Natural killer cell (primary cell): ENCODE data around the gene MRPS27. TPM values are rescaled to one million over a fixed set of nuclear protein-coding genes. Genes with fewer than 3 reads are reported as not detected.

Source experiments
- ATAC-seq, 3 donors: fragments of 150-1000 bp in 2 of 3; fragments of 200-7000 bp in 1 of 3; cut with Tn5 transposase; 1 replicate in 1 of 3; 2 replicates in 2 of 3; pipeline ENCODE4 v1.10.0; 2021; ENCODE audit warnings: mild to moderate bottlenecking in 2 of 3, moderate library complexity in 2 of 3
- DNase-seq, 2 donors: peaks; one replicate each; pipeline versions ENCODE4 v3.0.0 to v3.0.0-alpha.2; 2013 to 2021; ENCODE audit warnings: mixed read lengths in 1 of 2
- H3K27ac ChIP-seq: one replicate; pipeline ENCODE4 v1.5.1; 2013; ENCODE audit warnings: mild to moderate bottlenecking, low read length
- H3K27me3 ChIP-seq: one replicate; pipeline ENCODE4 v1.6.1; 2013; ENCODE audit warnings: low read length; ENCODE audit not compliant: control insufficient read depth, insufficient read depth
- H3K36me3 ChIP-seq: one replicate; pipeline ENCODE4 v1.6.1; 2013; ENCODE audit warnings: low read length; ENCODE audit not compliant: control insufficient read depth, insufficient read depth
- H3K4me1 ChIP-seq: one replicate; pipeline ENCODE4 v1.6.1; 2013; ENCODE audit warnings: low read length; ENCODE audit not compliant: control insufficient read depth, insufficient read depth
- H3K4me3 ChIP-seq: one replicate; pipeline ENCODE4 v1.5.1; 2013; ENCODE audit warnings: low read length
- H3K9me3 ChIP-seq: one replicate; pipeline ENCODE4 v1.6.1; 2013; ENCODE audit warnings: low read length; ENCODE audit not compliant: control insufficient read depth, insufficient read depth
- H3K27ac Mint-ChIP-seq, 2 donors: one replicate each; pipeline ENCODE4 v1.8.0; 2022; ENCODE audit warnings: mild to moderate bottlenecking in 2 of 2, mixed read lengths in 2 of 2, moderate library complexity in 1 of 2
- H3K27me3 Mint-ChIP-seq, 2 donors: one replicate each; pipeline ENCODE4 v1.8.0; 2022; ENCODE audit warnings: low read depth in 2 of 2, mixed read lengths in 2 of 2
- H3K36me3 Mint-ChIP-seq: one replicate; pipeline ENCODE4 v1.8.0; 2022; ENCODE audit warnings: mixed read lengths
- H3K4me1 Mint-ChIP-seq, 2 donors: one replicate each; pipeline ENCODE4 v1.8.0; 2022; ENCODE audit warnings: mixed read lengths in 2 of 2
- H3K4me3 Mint-ChIP-seq: one replicate; pipeline ENCODE4 v1.8.0; 2022; ENCODE audit warnings: mild to moderate bottlenecking, moderate library complexity, mixed read lengths
- H3K9me3 Mint-ChIP-seq, 2 donors: one replicate each; pipeline ENCODE4 v1.8.0; 2022; ENCODE audit warnings: mixed read lengths in 2 of 2
- WGBS: methylation state at CpG from one replicate; pipeline ENCODE4 v1.1.7; 2013; ENCODE audit warnings: missing lambda C conversion rate; ENCODE audit not compliant: insufficient coverage; 5-methylcytosine and 5-hydroxymethylcytosine counted together
- intact Hi-C: fragments of 100-400 bp; cut with micrococcal nuclease; formaldehyde crosslinking; loops from one replicate; pipeline ENCODE4 v1.14.2; 2022
- total RNA-seq, 4 donors: library from RNA; stranded (reverse); fragments of 120-200 nt in 1 of 4; gene quantifications; one replicate each; pipeline versions ENCODE4 v1.2.3 to v1.2.4, GENCODE V29; 2013 to 2022
- TF ChIP-seq, protein P1 (sequence below): fragments of 200-600 bp; IDR thresholded peaks from one replicate; pipeline ENCODE4 v1.8.0; 2022; ENCODE audit warnings: antibody characterized with exemption

The MRPS27 gene
- total RNA-seq, 3 donors from 2014 or later (not counting 1 experiment from before 2014, with no cell fraction given), result 25.5 to 36.5 (median 36.3) TPM

DNA sequence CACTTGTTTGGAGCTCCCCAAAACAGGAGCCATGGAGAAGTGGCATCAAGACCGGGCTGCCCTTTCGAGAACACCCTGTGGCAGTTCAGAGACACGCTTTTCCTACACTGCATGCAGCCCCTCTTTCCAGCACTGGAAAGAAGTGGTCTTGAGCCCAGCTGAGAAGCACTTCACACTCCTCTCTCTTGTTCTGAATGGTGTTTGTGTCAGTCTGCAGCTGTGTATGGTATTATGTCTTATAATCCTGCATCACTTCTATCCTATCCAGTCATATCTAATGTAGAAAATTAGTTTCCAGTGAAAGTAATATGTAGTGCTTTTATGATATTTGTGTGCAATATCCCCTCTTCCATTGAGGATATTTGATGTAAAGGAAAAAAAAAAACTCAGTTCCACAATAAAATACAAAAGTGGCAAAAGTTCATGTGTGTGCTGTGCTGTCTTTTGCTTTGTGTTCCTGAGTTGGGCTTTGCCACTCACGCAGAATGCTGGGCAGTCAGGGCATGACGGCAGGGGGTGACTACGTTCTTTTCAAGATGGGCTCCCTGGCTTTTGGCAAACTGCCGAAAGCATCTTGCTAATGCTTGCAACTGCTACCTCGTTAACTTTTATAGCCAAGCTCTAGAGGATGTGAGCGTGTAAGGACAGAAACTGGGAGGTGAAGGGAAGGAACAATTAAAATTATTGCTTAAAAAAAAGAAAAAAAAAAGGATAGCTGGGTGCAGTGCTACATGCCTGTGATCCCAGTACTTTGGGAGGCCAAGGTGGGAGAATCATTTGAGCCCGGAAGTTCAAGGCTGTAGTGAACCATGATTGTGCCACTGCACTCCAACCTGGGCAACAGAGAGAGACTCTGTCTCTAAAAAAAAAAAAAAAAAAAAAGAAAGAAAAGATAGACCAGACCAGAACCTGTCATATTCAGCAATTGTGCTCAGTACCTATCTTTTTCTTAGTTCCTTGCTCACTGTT is 110.6 kb downstream of the MRPS27 start:
- no peaks in the 10 kb centered on the region for H3K36me3 ChIP-seq
- Mint-ChIP-seq H3K4me3 (no peak overlapping the region), H3K27me3 (peaks cover 3 to 7% of the 10 kb centered on the region in 2 donors), H3K36me3 (no peaks in the 10 kb centered on the region), H3K4me1 (no peaks in the 10 kb centered on the region), H3K27ac (no peak overlapping the region), H3K9me3 (no peaks in the 10 kb centered on the region)
- no peaks in the 10 kb centered on the region for H3K27me3 ChIP-seq
- TF ChIP-seq, protein P1, sequence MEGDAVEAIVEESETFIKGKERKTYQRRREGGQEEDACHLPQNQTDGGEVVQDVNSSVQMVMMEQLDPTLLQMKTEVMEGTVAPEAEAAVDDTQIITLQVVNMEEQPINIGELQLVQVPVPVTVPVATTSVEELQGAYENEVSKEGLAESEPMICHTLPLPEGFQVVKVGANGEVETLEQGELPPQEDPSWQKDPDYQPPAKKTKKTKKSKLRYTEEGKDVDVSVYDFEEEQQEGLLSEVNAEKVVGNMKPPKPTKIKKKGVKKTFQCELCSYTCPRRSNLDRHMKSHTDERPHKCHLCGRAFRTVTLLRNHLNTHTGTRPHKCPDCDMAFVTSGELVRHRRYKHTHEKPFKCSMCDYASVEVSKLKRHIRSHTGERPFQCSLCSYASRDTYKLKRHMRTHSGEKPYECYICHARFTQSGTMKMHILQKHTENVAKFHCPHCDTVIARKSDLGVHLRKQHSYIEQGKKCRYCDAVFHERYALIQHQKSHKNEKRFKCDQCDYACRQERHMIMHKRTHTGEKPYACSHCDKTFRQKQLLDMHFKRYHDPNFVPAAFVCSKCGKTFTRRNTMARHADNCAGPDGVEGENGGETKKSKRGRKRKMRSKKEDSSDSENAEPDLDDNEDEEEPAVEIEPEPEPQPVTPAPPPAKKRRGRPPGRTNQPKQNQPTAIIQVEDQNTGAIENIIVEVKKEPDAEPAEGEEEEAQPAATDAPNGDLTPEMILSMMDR, result no peak
- DNase-seq (no peak), ATAC-seq (no peak)
- no peaks in the 10 kb centered on the region for H3K9me3 ChIP-seq
- intact Hi-C loops, result no loop called here
- no peak overlapping the region for H3K27ac ChIP-seq
- WGBS, result 95% methylated on average over 10 of the region's 10 CpGs
- no peaks in the 10 kb centered on the region for H3K4me1 ChIP-seq
- no peak overlapping the region for H3K4me3 ChIP-seq

DNA sequence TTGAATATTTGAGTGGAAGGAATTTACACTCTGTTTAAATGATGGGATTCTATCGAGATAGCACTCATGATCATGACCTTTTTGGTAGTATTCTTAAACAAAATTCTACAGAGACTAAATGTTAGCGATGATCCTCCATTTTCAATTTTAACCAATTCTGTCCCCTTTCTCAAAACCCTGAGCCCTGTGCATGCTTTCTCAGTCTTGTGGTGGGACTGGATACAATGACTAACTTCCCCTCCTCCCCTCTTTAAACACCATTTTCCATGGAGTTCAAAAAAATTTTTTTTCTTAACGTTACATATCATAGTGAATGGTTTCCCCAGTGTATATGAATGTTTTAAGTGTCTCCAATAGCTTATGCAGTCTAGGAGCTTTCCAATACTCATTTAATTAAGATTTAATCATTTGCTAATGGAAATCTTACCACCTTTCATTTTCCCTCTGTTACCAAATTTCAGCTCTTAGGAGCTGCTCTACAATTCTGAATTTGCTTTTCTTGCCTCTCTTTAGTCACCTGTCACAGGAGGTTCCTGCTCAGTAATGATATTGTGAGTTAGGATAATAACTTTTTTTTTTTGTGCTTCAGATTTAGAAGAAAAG is 111.6 kb downstream of the MRPS27 start:
- Mint-ChIP-seq H3K9me3 (no peaks in the 10 kb centered on the region), H3K4me1 (no peaks in the 10 kb centered on the region), H3K27me3 (peaks cover 3 to 7% of the 10 kb centered on the region in 2 donors), H3K36me3 (no peaks in the 10 kb centered on the region), H3K27ac (no peak overlapping the region), H3K4me3 (no peak overlapping the region)
- DNase-seq (no peak), ATAC-seq (no peak)
- no peaks in the 10 kb centered on the region for H3K9me3 ChIP-seq
- H3K36me3 ChIP-seq, result no peaks in the 10 kb centered on the region
- no peaks in the 10 kb centered on the region for H3K27me3 ChIP-seq
- no peak overlapping the region for H3K4me3 ChIP-seq
- intact Hi-C loops, result no loop called here
- no peak overlapping the region for H3K27ac ChIP-seq
- H3K4me1 ChIP-seq, result no peaks in the 10 kb centered on the region
- TF ChIP-seq, protein P1, result no peak
- 100% methylated on average over 1 of the region's 3 CpGs for WGBS

DNA sequence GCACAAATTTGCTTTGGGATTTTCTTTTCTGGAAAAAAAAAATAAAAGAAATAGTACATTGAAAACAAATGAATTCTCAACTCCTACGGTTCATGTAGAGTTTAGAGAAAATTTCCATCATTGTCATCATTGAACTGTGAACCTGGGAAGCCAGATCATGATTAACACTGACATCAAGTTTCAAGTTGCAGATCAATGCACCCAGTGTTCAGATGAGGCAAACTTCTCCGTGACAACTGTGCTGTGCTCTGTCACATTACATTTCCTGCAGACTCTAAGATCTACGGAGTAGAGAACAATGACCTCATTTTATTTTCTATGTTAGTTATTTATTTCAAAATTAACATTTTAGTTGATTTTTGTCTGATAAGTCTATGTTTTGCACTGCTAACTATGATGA is 113.0 kb downstream of the MRPS27 start:
- no peak for ATAC-seq
- Mint-ChIP-seq H3K4me3 (no peak overlapping the region), H3K9me3 (no peaks in the 10 kb centered on the region), H3K27ac (no peak overlapping the region), H3K27me3 (peaks cover 3 to 7% of the 10 kb centered on the region in 2 donors), H3K4me1 (no peaks in the 10 kb centered on the region), H3K36me3 (no peaks in the 10 kb centered on the region)
- no peak for DNase-seq
- no peak overlapping the region for H3K27ac ChIP-seq
- intact Hi-C loops, result no loop called here
- no peaks in the 10 kb centered on the region for H3K27me3 ChIP-seq
- H3K4me3 ChIP-seq, result no peak overlapping the region
- TF ChIP-seq, protein P1, result no peak
- H3K4me1 ChIP-seq, result no peaks in the 10 kb centered on the region
- H3K36me3 ChIP-seq, result no peaks in the 10 kb centered on the region
- no peaks in the 10 kb centered on the region for H3K9me3 ChIP-seq
- WGBS, result 95% methylated on average over 2 of the region's 3 CpGs
